NCI-H146 (cell line): ENCODE results near the gene SACM1L.

Source experiments
- DNase-seq: peaks from one replicate; lab custom pipeline; 2025; lab: John Stamatoyannopoulos, UW

The SACM1L gene

DNA sequence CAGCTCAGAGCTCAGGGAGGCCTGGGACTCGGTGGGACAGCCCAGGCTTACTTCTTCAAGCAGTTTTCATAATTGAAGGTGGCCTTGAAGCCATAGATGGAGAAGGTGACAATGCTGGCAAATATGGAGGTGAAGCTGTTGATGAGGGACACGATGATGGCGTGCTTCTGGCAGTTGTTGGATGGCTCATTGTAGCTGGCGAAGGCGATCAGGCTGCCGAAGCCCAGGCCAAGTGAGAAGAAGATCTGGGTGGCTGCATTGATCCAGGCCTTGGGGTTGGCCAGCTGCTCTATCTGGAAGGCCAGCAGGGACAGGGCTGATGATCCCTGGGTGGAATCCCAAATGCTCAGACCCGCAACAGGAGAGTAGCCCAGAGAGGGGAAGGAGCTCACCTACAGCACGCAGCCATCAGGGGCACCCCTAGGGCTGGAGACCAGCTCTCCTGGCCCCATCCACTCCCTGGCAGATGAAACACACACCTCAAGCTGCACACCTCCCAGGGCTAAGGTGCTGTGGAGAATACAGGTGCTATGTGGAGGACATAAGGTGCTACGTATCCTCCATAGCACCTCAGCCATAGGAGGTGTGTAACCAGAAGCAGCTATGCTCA is 82.1 kb downstream of the SACM1L start:
- DNase-seq, result no peak

DNA sequence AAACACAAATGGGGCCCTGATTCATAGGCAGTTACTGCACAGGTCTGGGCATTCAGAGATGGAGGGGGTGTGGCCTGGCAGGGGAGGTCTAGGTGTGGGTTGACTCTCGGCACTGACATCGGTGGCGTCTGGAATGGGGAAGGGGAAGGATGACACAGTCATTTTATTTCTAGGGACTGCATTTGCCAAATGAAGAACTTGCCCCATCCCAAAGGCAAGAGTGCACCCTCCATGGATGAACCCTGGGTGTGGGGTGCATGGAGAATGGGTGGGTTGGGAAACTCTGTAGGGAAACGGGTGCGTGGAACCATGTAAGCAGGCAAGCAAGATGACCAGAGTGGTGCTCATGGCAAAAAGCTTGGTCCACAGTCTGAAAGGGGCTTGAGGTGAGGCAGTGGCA is 82.6 kb downstream of the SACM1L start:
- DNase-seq, result no peak

DNA sequence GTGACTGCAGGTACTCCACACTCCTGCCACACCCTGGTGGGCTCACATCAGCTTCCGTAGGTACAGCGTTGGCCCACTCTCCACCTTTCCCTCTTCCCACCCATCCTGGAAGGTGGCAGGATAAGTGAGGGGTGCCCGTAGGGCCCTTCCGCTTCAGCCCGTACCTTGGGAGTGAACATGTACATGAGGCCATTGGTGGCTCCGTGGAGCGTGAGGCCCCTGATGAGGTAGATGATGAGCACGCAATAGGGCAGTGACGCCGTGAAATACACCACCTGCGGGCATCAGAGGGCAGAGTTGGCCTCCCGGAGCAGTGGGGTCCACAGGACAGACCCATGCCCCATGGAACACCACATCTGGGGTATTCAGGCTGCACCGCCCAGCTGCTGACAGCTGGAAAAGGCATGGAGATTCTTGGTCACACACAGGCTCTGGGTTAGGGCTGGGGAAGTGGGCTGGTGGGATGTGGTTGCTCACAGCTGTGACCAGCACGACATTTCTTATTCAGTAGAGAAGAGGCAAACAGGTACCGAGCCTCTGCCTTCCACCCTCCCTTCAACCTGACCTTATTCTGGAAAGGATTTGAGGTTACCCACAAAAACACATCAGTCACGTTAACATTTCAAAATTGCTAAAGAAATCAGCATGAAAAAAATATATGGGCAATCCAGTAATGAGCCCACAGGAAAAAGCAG is 83.3 kb downstream of the SACM1L start:
- DNase-seq, result no peak

DNA sequence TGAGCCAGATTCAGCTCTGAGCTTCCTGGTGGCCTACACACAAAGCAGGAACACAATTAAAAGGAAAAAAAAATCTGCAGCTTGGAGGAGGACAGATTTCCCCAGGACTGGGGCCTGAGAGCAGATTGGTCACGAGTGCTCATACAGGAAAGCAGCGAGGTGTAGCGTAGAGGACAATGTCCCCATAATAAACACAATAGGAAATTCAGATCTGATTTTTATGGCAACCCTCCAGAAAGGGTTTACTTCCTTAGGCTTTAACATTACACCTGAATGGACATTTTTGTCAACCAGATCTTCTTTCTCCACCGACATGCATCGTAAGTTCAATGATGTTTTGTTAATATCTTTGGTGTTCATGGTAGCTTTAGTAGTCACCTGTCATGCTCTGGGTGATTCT is 83.9 kb downstream of the SACM1L start:
- no peak for DNase-seq

DNA sequence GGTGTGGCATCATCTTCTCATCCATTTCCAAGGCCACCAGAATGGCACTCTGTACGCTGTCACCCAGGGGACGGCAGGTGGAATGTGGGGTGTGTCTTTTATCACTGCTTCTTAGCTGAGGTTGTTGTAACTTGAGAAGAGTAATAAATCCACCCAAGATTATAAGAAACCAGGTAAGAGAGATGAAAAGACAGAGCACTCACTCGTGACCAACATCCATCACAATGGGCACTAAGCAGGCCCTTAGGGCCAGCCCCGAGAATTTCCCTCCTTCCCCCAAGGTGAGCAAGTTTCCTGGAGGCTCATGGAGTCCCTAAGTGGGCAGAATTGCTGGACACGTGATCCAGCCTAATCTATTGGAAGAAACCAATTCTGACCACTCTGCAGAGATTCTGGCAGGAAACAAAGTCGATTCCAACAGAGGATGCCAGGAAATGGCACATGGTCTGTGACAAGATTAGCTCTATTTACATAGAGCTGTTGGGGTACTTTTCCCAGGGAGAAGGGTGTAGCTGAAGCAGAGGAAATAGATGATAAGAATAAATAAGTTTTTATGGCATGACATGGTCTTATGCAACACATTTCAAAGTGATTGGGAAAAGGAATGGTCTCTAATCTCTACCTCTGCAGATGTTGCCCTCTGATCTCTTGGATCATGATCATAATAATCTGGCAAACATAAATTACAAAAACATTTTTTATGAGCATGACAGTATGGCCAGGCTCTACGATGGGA is 84.7 kb downstream of the SACM1L start:
- no peak for DNase-seq

DNA sequence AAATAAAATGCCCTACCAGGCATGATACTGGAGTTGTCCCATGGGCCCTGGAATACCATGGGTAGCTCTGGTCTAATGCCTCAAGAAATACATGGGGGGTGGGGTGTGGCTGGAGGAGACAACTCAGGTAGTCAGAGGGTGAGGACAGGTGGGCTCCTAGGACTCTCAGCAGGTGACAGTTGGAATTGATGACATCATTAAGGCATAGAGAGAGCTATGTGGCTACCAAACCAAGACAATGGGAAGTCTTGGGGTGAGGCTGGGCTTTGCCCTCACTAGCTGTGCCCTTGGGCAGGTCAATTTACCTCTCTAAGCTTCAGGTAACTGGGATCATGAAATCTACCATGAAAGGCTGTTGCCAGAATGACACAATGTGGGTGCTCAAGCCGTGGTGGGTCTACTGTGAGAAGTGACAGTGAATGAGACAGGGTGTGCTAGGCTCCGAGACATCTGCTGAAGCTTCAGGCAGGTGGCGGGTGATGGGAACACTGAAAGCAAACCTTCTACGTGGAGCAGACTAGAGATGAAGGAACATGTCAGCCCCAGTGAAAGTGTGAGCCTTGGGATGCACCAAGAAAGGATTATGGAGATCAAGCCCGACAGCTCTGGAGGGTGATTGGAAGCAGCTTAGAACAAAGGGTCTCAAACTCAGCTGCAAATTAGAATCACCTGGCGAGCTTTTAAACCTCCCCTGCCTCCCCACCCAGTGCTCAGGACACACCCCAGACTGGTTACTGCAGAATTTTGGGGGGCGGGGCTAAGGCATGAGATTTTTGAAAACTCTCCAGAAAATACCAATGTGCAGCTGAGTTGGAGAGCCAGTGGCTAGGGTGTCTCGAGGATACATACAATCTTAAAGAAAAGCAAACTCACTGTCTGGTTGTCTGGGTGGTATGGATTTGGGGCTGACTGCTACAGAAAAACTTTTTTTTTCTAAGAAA is 85.7 kb downstream of the SACM1L start:
- DNase-seq, result no peak

DNA sequence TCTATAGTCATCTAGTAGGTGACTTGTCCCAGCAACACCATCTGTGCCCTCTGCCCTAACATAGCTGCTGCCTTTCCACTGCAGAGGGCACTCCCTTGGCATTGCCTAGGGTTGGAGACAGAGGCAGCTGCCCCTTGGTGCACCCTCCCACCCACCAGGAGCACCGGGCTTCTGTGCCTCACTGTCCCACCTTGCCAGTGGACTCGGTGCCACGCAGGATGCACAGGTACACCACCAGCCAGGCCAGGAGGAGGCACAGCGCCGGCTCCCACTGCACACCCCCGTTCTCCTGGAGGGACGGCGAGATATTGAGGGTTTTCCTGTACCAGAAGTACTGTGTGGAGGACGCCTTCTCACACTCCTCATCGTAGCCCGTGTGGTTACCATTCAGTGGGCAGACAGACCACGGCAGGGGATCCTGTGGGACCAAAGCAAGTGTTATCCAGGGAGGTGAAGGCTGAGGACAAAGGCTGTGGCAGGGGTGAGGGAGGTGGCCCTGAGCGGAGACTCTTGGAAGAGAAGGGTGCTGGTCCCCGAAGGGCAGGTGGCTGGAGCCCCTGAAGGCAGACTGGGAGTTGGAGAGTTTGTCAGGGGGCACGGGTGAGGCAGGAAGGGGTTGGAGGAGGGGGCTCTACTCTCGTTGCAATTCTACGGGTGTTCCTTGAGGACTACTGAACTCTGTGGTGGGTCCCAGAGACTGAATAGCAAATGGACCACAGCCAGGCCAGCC is 86.5 kb downstream of the SACM1L start:
- no peak for DNase-seq

DNA sequence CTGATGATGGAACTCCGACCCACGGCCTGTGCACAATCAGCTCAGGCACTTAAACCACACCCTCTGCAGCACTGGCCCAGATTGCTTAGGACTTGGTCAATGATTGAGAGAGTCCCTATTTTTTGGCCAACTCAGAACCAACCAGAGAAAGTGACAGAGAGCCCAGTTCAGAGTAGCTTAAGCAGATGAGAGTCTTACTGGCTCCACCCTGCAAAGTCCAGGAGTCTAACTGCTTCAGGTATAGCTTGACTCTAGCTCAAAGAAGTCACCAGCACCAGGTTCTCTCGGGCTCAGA is 87.1 kb downstream of the SACM1L start:
- DNase-seq, result no peak

DNA sequence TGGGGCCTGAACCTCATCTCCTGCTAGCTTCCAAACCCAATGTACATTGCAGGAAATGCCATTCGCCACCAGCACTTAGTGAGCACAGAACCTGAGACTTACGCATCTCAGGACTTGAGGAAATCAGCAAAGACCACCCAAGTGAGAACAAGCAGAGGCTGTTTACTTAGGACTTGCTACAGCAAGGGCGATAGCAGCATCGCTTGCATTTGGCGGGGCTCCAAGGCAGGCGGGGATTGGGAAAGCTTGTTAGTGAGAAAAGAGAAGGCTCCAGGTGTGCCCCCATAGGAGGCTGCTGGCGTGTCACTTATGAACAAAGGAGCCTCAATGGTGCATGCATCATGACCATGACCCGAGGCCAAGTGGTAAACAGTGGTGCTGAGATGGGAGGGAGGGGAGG is 87.4 kb downstream of the SACM1L start:
- peak; percentile 79 for DNase-seq

DNA sequence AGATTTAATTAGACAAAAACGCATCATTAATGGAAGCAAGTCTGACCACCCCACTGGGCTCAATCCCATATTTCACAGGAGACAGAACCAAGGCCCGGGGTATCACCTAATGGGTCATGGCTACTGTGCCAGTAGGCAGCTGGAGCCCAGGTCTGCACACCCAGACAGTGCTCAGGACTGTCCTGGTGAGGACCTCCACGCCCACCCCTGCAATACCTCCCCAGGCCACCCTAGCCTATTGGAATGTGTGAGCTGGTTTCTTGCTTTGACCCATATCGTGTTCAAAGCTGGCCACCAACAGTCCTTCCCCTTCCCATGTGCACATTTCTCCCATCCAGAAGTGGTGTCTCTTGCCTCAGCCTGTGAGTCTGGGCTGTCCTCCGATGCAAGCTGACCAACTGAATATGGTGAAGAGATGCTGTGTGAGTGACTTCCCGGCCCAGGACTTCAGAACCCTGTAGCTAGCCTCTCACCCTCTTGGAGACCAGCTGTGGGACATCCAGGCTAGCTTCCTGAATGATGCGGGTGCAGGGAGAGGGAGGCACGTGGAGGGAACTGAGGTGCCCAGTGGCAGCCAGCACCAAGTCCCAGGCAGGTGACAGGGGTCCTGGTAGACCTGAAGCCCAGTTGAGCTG is 88.0 kb downstream of the SACM1L start:
- no peak for DNase-seq

DNA sequence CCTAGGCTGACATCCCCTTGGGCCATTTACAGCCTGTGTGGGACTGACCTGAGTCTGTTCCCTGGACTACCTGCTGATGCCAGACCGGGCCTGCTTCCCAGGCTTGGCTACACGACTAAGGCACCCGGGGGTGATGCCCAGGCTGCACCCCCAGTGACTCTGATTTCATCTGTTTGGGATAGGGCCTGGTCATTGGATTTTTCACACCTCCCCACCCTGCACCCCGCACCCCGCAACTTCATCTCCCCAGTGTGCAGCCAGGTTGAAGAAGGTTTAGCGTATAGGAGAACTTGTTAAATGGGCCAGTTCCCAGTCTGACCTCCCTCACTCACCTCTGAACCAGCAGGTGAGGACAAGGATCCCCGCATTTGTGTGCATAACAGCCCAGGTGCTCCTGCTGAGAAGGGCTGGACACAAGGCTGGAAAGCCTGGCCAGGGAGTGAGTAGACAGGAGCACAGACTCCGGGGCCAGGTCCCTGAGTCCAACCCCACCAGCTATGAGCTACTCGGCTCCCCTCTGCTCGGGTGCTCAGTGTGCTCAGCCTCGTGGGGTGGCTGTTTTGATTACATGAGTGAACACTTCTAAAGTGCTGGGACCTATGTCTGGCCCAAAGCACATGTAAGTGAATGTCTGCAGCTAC is 88.7 kb downstream of the SACM1L start:
- DNase-seq, result peak; percentile 32

DNA sequence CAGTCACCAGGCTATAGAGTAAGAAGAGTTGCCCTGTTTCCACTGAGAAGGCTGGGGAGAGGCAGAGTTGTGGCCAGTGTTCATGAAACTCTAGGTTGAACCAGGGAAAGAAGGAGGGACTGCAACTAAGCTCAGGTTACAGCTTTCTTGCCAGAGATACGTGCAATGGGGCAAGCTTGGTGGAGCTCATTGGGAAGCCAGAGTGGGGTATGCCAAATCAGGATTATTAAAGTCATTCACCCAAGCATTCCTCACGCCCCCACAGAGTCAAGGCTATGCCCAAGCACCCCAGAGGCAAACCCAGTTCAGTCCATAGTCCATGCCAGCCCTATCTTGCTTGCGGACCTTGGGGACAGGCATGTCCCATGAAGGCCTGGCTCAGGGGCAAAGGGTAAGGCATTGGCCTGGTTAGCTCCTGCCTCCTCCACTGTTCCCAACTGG is 89.6 kb downstream of the SACM1L start:
- DNase-seq, result no peak

DNA sequence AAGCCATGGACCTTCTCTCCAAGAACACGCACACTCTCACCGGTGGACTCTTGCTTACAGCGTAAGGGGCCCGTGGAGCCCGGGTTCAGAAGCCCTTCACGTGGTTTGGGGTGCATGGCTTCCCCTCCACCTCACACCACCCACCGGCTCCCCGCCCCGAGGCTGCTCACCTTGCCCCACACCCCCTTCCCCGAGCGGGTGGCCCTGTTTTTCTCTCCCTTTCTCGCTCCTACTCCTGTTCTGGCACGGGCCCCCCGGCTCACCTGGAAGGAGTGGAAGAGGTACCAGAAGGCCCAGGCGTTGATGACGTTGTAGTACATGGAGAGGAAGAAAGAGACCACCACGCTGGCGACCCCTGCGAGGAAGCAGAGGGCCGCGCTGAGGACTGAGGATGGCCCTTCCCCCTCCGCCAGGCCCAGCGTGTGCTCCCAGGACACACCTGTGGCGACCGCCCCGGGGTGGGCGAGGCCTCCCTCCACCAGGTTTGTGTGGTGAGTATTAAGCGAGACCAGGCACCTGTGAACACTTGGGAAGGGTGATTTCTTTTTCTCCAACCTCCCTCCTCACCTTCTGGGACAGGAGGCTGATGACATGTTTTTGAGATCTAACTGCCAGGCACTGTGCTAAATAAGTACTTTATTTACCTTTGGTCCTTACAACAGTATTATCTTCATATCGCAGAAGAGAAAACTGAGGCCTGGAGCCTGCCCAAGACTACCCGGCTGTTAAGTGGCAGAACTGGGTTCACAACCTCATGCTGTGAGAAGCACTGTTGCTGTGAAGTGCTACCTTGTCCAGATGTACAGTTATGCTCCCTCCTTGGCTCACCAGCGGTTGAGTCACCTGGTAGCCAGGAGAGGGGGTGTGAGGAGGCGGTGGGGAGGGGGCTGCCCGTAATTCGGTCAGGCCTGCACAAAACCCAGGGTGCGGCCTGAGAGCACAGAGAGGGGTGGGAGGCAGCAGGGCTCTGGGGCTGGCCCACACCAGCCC is 90.8 kb downstream of the SACM1L start:
- no peak for DNase-seq

DNA sequence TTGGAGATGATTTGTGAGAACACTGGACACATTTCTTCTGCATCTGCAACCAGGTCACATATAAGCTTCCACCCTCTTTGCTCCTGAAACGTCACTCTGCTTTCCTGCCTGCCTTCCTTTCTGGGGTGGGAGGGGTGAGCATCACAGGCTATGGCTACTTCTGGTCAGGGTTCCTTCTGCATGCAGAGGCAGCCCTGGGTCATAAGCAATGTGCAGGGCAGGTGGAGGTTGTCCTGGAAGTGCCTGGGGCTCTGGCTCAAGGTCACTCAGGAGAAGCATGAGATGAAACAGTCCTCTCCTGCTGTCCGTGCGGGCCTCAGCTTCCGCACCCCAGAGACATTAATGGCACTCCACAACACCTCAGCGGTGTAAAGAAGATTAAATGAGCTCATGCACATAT is 92.1 kb downstream of the SACM1L start:
- DNase-seq, result no peak

DNA sequence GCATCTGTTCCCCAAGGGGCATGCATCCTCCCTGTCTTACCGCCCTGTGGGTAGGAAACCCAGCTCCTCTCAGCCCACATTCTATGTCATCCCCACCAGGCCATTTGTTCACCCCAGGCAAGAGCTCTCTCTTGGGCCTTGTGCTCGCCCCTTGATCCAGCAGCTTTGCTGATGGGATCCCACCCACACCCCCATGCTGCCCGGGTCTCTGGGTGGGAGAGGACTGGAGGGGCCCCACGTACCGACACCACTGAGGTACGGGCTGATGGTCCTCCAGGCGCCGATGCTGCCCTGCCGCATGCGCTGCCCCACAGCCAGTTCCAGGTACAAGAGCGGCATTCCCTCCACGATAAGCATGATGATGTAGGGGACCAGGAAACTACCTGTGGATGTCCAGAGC is 92.6 kb downstream of the SACM1L start:
- DNase-seq, result no peak

DNA sequence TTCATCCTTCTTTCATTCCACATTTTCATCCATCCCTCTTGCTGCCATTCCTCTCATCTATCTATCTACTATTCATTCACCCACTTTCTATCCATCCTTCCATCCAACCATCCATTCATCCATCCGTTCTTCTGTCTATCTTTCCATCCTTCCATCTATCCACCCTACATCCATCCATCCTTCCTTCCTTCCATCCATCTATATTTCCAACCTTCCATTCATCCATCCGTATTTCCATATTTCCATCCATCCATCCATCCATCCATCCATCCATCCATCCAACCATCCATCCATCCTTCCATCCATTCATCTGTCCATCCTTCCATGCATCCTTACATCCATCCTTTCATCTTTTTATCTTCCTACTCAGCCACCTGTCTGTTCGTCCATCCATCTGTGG is 93.2 kb downstream of the SACM1L start:
- DNase-seq, result no peak

DNA sequence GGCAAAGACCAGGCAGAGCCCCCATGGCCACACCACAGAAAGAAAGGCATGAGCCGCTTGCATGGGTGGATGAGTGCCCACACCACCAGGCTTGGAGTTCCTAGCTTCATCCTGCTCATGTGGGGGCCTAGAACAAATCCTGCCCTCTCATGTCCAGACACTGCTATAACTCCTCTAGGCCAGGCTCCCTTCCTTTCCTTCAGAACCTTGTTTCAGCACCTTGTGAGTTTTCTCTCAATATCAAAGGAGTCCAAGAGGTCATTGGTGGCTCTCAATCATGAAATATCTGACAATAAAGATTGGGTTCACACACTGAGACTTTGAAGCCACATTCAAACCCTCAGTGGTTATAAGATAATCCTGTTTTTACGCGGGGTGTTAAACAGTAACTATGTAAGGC is 94.5 kb downstream of the SACM1L start:
- DNase-seq, result no peak

DNA sequence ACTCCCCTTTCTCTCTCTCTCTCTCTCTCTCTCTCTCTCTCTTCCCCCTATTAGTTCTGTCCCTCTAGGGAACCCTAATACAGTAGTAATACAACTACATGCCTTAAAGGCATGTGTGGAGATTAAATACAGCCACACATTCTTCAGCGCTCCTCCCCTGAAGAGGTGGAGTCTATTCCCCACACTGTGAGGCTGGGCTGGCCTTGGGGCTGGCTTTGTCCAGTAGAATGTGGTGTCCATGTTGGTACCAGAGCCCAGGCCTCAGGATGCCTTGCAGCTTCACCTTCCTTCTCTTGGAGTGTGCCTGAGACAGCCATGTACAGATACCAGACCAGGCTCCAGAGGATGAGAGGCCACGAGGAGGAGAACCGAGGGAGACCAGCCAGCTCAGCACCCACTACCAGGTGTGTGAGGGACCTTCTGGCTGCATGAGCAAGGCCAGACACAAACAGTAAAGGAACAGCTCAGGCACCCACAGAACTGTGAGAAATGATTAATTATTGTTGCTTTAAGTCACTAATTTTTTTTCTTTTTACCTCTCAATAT is 96.5 kb downstream of the SACM1L start:
- DNase-seq, result no peak

DNA sequence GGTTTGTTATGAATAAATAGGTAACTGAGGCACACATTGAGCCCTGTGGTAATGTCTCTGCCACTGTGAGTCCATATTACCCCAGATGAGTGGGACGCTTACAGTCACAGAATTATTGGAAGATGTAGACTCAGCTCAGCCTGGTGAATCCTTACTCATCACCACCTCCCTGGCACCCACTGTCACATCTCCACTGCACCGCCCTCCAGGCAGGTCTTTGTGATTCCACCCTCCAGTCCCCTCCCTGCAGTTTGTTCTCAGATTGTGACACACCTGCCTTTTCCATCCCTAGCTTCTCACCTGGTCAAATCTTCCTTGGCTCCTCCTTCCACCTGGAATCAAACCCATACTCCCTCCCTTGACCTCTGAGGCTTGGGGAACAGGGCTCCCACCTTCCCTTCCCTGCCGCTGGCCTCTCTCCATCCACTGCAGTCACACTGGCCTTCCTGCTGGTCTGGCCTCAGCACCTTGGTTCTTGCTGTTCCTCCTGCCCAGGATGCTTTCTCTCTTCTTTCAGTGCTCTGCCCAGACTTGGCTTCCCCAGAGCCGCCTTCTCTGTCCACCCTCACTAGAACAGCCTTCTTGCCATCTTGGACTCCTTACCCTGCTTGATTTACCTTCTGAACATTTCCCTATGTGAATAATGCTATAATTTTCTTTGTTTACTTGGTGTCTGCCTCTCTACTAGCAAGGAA is 97.8 kb downstream of the SACM1L start:
- peak; percentile 63 for DNase-seq
